A549 (cell line): ENCODE measurements around the gene PDZD2.

ENCODE experiments used
- FOSL2 ChIP-seq, 2 experiments: fragments of 450-650 bp in 1 of 2; fragments of >200 bp in 1 of 2; sonication (Bioruptor Twin) in 1 of 2; formaldehyde crosslinking; IDR thresholded peaks; 2 replicates each; pipeline versions ENCODE4 v1.5.0 to v1.6.1; 2016 to 2020; ENCODE audit warnings: mild to moderate bottlenecking in 1 of 2, moderate library complexity in 1 of 2
- POLR2A ChIP-seq: IDR thresholded peaks from 2 replicates; pipeline ENCODE4 v1.6.1; 2012; ENCODE audit warnings: mild to moderate bottlenecking, low read length
- RCOR1 ChIP-seq: fragments of 150-350 bp; IDR thresholded peaks from 2 replicates; pipeline ENCODE4 v1.6.1; 2014; ENCODE audit warnings: antibody characterized with exemption, low read length, low read depth
- RFX5 ChIP-seq: fragments of 450-650 bp; IDR thresholded peaks from 2 replicates; pipeline ENCODE4 v1.7.1; 2014; ENCODE audit warnings: antibody characterized with exemption, mild to moderate bottlenecking, moderate library complexity
- RNF2 ChIP-seq: fragments of 200-600 bp; sonication (generic); IDR thresholded peaks from 2 replicates; pipeline ENCODE4 v1.6.1; 2016; ENCODE audit warnings: low read depth, mild to moderate bottlenecking, antibody characterized with exemption, moderate library complexity, borderline replicate concordance
- TP53 ChIP-seq: fragments of 250-450 bp; sonication (Bioruptor Pico); IDR thresholded peaks from 2 replicates; pipeline ENCODE4 v1.5.0; 2021; ENCODE audit warnings: mild to moderate bottlenecking, moderate library complexity
- TF ChIP-seq, protein P1 (sequence below): fragments of >200 bp; sonication (Bioruptor Twin); formaldehyde crosslinking; IDR thresholded peaks from 3 replicates; pipeline ENCODE4 v1.5.1; 2016
- TF ChIP-seq, protein P2 (sequence below): fragments of 450-650 bp; IDR thresholded peaks from 2 replicates; pipeline ENCODE4 v1.6.1; 2014; ENCODE audit warnings: antibody characterized with exemption

DNA sequence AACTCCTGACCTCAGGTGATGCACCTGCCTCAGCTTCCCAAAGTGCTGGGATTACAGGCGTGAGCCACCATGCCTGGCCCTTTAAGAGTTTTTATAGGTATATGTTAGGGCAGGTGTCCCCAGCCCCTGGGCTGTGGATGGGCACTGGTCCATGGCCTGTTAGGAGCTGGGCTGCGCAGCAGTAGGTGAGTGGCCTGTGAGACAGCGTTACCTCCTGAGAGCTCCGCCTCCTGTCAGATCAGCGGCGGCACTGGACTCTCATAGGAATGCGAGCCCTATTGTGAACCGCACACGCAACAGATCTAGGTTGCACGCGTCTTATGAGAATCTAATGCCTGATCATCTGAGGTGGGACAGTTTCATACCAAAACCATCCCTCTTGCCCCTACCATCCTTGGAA, 361.8 kb downstream of the PDZD2 start:
- TF ChIP-seq, protein P1, sequence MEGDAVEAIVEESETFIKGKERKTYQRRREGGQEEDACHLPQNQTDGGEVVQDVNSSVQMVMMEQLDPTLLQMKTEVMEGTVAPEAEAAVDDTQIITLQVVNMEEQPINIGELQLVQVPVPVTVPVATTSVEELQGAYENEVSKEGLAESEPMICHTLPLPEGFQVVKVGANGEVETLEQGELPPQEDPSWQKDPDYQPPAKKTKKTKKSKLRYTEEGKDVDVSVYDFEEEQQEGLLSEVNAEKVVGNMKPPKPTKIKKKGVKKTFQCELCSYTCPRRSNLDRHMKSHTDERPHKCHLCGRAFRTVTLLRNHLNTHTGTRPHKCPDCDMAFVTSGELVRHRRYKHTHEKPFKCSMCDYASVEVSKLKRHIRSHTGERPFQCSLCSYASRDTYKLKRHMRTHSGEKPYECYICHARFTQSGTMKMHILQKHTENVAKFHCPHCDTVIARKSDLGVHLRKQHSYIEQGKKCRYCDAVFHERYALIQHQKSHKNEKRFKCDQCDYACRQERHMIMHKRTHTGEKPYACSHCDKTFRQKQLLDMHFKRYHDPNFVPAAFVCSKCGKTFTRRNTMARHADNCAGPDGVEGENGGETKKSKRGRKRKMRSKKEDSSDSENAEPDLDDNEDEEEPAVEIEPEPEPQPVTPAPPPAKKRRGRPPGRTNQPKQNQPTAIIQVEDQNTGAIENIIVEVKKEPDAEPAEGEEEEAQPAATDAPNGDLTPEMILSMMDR, result no peak
- TF ChIP-seq RCOR1, result no peak
- no peak for TF ChIP-seq RFX5
- TF ChIP-seq POLR2A, result no peak
- TF ChIP-seq FOSL2 (IDR thresholded peaks at IDR 0.05), result no peak
- TF ChIP-seq FOSL2 (CRISPR knock-in tag; IDR thresholded peaks at IDR 0.05), result no peak
- TF ChIP-seq, protein P2, sequence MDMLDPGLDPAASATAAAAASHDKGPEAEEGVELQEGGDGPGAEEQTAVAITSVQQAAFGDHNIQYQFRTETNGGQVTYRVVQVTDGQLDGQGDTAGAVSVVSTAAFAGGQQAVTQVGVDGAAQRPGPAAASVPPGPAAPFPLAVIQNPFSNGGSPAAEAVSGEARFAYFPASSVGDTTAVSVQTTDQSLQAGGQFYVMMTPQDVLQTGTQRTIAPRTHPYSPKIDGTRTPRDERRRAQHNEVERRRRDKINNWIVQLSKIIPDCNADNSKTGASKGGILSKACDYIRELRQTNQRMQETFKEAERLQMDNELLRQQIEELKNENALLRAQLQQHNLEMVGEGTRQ, result no peak
- TF ChIP-seq TP53, result no peak
- no peak for TF ChIP-seq RNF2
